ENCODE measurements around the gene CACNA1A. TPM values are rescaled to one million over a fixed set of nuclear protein-coding genes. Genes with fewer than 3 reads are reported as not detected.

Gene CACNA1A
- total RNA-seq, 2 experiments from 2014 or later: 0.19 to 0.78 TPM

GRCh38 chr19:13459351-13459750 lies 46.9 kb downstream of the CACNA1A start:
- Histone ChIP-seq H3K36me3 (ENCODE audit: insufficient read depth, low read length) (no peaks in the 10 kb centered on the region), H3K4me3 (ENCODE audit: low read depth, low read length, poor library complexity, severe bottlenecking) (no peak overlapping the region), H3K27ac (ENCODE audit: low read depth, low read length, poor library complexity, severe bottlenecking) (no peak overlapping the region), H3K4me1 (ENCODE audit: insufficient read depth, low read length, poor library complexity, severe bottlenecking) (no peaks in the 10 kb centered on the region), H3K9me3 (ENCODE audit: low read length) (no peaks in the 10 kb centered on the region), H3K79me2 (ENCODE audit: insufficient read depth, low read depth, low read length) (no peaks in the 10 kb centered on the region), H4K20me1 (ENCODE audit: insufficient read depth, low read length) (no peaks in the 10 kb centered on the region), H2AFZ (ENCODE audit: low read length) (no peak overlapping the region), H3K4me2 (ENCODE audit: low read length) (no peak overlapping the region), H3K9me2 (ENCODE audit: insufficient read depth, low read length) (no peaks in the 10 kb centered on the region)
- no peak for DNase-seq (ENCODE audit: low spot score)
- TF ChIP-seq EZH2phosphoT487 (IDR thresholded peaks at IDR 0.05; ENCODE audit: borderline replicate concordance, low read depth, low read length) (no peak), CTCF (conservative IDR thresholded peaks at IDR 0.05; ENCODE audit: low read length) (no peak)
- no TSS peak for BruUV-seq (replicated peaks)
- intact Hi-C loops (cut with micrococcal nuclease; ENCODE audit: unreplicated experiment): no loop called here
- POLR2A ChIA-PET: no interaction called here
- CTCF ChIA-PET (ENCODE audit: unreplicated experiment): no interaction called here

GRCh38 chr19:13451434-13451995 lies 54.8 kb downstream of the CACNA1A start:
- Histone ChIP-seq H3K9me3 (ENCODE audit: low read length) (peaks cover 4% of the 10 kb centered on the region; the same call in 1 of the 2 replicates), H4K20me1 (ENCODE audit: insufficient read depth, low read length) (no peaks in the 10 kb centered on the region), H2AFZ (ENCODE audit: low read length) (no peak overlapping the region), H3K36me3 (ENCODE audit: insufficient read depth, low read length) (no peaks in the 10 kb centered on the region), H3K4me2 (ENCODE audit: low read length) (no peak overlapping the region), H3K79me2 (ENCODE audit: insufficient read depth, low read depth, low read length) (no peaks in the 10 kb centered on the region), H3K27ac (ENCODE audit: low read depth, low read length, poor library complexity, severe bottlenecking) (no peak overlapping the region), H3K9me2 (ENCODE audit: insufficient read depth, low read length) (no peaks in the 10 kb centered on the region), H3K4me1 (ENCODE audit: insufficient read depth, low read length, poor library complexity, severe bottlenecking) (no peaks in the 10 kb centered on the region), H3K4me3 (ENCODE audit: low read depth, low read length, poor library complexity, severe bottlenecking) (no peak overlapping the region)
- intact Hi-C loops (cut with micrococcal nuclease; ENCODE audit: unreplicated experiment): no loop called here
- TF ChIP-seq EZH2phosphoT487 (IDR thresholded peaks at IDR 0.05; ENCODE audit: borderline replicate concordance, low read depth, low read length) (no peak), CTCF (conservative IDR thresholded peaks at IDR 0.05; ENCODE audit: low read length) (no peak)
- CTCF ChIA-PET (ENCODE audit: unreplicated experiment): no interaction called here
- BruUV-seq (replicated peaks): no TSS peak
- POLR2A ChIA-PET: no interaction called here
- DNase-seq (ENCODE audit: low spot score): no peak

- ChIA-PET CTCF (ENCODE audit: unreplicated experiment) (no interaction called here), POLR2A (interaction anchor here (0.6 kb wide), 1 partner anchor 22 kb away, joined by 3 read pairs; no protein-coding TSS in a partner anchor)
- H2AFZ ChIP-seq (ENCODE audit: low read length): no peak overlapping the region
- no peaks in the 10 kb centered on the region for H4K20me1 ChIP-seq (ENCODE audit: insufficient read depth, low read length)
- DNase-seq (ENCODE audit: low spot score): no peak
- intact Hi-C loops (cut with micrococcal nuclease; ENCODE audit: unreplicated experiment): no loop called here
- H3K4me2 ChIP-seq (ENCODE audit: low read length): no peak overlapping the region
- peaks cover 4% of the 10 kb centered on the region; the same call in 1 of the 2 replicates for H3K9me3 ChIP-seq (ENCODE audit: low read length)
- no peaks in the 10 kb centered on the region for H3K4me1 ChIP-seq (ENCODE audit: insufficient read depth, low read length, poor library complexity, severe bottlenecking)
- TF ChIP-seq EZH2phosphoT487 (IDR thresholded peaks at IDR 0.05; ENCODE audit: borderline replicate concordance, low read depth, low read length) (no peak), CTCF (conservative IDR thresholded peaks at IDR 0.05; ENCODE audit: low read length) (no peak)
- H3K27ac ChIP-seq (ENCODE audit: low read depth, low read length, poor library complexity, severe bottlenecking): no peak overlapping the region
- H3K4me3 ChIP-seq (ENCODE audit: low read depth, low read length, poor library complexity, severe bottlenecking): no peak overlapping the region
- H3K9me2 ChIP-seq (ENCODE audit: insufficient read depth, low read length): no peaks in the 10 kb centered on the region
- no TSS peak for BruUV-seq (replicated peaks)
- no peaks in the 10 kb centered on the region for H3K79me2 ChIP-seq (ENCODE audit: insufficient read depth, low read depth, low read length)
- no peaks in the 10 kb centered on the region for H3K36me3 ChIP-seq (ENCODE audit: insufficient read depth, low read length)
These were observed 58.3 kb downstream of the CACNA1A start for GRCh38 chr19:13447978-13448377.
